HPDE6-E6E7 (cell line): ENCODE data around the gene SCCPDH.

Source experiments
- DNase-seq: peaks from one replicate; pipeline ENCODE4 v3.0.0; 2011; ENCODE audit warnings: missing footprints; ENCODE audit errors: extremely low spot score

Gene SCCPDH

DNA sequence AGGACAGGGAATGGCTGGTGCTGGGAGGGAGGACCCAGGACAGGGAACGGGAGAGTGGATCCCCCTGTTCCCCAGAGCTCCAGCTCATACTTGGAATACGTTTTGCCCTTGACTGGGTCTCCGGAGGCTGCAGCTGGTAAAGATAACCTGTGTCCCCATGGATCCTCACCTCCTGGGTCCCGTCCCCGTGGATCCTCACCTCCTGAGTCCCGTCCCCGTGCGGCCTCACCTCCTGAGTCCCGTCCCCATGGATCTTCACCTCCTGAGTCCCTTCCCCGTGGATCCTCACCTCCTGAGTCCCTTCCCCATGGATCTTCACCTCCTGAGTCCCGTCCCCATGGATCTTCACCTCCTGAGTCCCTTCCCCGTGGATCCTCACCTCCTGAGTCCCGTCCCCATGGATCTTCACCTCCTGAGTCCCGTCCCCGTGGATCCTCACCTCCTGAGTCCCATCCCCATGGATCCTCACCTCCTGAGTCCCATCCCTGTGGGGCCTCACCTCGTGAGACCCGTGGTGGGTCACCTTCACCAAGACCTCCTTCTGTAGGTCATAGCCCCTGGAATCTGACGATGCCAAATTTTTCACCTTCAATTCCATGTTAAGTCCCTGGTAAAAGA is 61.4 kb downstream of the SCCPDH start:
- DNase-seq: no peak

DNA sequence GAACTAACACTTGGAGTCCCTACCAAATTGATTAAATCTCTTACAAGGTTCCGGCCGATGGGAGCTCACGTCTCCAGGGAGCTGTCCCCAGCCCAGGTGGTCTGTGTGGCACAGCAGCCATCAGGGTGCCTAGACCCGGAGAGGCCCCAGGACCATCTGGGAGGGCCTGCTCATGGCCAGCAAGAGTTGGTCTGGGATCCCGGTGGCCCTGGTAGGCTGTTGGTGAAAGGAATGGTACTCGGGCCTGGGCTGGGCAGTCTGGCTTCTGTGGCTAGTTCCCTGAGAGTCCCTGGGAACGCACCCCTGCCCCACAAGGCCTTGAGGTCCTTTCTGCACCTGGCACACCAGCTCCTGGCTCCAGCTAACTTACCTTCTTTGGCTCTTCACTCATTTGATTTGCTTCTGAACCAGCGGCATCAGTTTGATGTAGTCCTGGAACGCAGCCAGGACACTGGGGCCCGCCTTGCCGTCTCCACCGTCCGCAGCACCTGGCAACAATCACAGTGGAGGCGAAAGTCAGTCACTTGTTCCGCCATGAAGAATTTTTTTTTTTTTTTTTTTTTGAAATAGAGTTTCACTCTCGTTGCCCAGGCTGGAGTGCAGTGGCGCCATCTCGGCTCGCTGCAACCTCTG is 62.5 kb downstream of the SCCPDH start:
- DNase-seq: no peak

DNA sequence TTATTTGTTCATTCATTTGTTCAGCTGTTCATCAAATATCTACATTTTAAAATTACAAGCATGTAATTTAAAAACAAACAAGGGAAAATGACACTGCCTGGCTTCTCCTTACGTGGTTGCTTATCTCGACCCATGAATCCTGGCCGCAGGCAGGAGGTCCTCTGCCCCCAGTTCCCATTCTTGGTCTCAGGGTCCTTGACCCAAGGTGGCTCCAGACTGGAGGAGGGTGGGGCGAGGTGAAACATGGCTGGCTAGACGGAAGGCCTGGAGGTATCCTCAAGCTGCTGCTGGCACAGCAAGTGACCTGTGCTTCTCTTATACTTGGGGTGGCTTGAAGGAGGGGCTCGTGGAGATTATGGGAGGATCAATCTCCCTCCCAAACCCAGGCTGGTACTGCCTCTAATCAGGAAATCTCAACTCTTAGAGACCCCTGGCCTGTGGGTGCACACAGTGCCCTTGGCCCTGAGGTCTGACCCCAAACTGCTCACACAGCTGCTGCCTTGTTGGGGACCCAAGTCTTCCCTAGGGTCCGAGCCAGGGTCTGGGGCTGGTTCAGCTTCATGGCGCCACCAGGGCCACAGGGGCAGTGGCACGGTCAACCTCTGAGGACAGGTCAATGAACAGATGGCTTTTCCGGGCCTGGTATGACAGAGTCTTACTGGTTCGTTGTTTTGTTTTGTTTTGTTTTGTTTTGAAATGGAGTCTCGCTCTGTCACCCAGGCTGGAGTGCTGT is 63.7 kb downstream of the SCCPDH start:
- DNase-seq: no peak

DNA sequence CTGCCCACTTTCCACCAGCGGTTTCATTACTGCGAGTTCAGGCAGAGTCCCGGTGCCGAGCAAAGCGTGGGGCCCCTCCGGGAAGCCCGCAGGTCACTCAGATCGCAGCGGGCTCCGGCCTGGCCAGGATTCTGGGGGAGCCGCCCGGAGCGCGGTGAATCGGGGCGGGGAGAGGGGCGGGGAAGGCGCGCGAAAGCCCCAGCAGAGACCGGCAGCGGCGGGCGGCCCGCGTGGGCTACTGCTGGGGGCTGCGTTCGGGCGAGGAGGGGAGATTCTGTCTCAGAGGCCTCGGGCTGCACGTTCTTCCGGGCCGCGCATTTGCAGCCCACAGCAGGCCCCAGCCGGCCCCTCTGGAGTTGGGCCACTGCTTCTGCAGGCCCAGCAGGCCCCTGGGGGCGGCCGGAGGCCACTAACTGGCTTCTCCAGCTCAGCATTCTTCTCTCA is 64.7 kb downstream of the SCCPDH start:
- no peak for DNase-seq

DNA sequence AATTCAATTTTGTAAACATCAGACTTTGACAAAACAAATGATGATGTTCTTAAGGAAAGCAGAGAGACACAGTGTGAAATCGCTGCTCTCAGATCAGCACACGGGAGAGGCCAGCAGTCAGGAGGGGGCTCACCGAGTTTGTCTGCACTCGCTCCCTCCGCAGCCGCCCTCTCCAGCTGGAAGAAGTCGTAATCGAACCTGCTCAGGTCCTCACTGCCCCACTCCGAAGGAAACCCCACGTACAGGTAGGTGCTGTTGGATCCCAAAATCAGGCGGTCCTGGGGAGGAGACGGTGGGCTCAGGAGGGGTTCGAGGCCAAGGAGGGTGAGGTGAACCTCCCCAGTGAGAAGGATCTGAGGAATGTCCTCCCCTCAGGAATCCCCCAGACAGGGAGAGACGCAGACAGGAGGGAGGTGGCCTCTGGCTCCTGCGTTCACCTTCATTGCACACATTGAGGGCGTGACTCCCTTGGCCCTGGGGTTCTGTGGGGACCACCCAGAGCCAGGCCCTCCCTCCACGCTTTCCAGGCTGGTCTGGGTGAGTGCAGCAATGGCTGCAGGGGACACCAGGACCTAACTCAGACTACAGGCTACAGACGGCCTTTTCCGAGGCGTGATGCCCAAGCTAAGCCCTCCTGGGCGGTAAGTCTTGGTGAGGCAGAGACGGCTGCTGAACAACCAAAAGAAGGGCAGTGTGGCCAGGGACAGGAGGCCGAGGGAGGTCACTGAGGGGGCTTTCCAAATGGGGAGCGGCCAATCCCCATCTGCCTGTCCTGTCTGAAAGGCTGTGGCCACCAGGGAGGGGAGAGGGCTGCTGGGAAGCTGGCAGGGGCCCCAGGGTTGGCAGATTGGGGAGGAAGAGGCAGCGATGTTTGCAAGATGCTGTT is 65.5 kb downstream of the SCCPDH start:
- no peak for DNase-seq

DNA sequence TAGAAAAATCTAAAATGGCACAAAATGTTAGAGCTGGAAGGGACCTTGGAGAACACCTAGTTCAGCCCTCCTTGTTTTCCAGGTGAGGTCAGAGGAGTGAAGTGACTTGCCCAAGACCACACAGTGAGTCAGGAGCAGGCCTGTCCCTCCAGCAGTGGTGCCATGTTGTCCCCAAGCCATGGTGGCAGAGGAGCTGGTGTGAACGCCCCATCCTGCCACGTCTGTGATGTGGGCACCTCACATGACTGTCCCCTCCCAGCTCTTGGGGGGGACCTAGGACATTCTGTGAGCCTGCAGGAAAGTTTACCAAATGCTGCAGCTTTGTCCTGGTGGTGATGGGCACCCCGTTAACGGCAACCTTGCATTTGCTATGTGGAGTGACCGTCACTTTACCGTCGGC is 66.2 kb downstream of the SCCPDH start:
- no peak for DNase-seq

DNA sequence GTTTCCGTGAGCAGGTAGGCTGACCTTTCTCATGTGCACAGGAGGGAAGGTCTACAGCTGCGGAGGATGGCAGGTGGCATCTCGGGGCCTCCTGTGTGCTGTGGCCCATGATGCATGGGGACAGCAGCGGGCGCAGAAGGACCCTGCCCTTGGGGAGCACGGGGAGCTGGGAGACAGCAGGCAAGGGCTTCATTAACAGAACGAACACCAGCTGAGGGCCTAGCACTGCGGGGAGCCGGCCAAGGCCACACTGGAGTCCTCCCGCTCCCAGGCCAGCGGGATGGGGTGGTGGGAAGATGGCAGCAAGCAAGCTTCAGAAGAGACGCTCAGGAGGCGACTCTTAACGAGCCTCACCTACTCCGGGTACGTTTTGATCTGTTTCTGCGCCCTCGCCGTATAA is 66.6 kb downstream of the SCCPDH start:
- DNase-seq: no peak

DNA sequence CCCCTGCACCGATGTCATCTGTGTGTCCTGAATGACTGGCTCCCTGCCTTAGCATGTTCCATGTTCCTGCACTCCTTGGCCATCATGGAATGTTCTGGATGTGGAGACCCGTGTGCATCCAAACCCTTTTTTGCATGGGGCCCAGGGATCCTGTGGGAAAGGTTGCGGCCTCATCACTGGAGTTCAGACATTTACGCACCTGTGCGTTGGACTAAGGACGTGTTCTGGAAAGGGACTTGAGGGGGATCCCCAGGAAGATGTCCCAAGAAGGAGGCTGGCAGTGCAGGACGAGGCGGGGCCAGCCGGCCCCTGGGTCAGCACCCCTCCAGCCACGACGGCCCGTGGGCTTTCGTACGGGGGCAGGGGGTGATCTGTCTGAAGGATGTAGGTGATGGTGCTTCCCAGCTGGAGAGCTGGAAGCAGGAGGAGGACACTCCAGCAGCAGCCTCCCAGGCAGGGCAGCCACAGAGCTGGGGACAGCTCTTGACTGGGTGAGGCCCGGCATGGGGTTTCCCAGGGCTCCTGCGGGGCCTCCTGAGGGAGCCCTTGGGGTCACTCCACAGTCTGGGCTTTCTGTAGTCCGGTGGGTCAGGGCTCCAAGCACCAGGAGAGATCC is 67.2 kb downstream of the SCCPDH start:
- DNase-seq: no peak

DNA sequence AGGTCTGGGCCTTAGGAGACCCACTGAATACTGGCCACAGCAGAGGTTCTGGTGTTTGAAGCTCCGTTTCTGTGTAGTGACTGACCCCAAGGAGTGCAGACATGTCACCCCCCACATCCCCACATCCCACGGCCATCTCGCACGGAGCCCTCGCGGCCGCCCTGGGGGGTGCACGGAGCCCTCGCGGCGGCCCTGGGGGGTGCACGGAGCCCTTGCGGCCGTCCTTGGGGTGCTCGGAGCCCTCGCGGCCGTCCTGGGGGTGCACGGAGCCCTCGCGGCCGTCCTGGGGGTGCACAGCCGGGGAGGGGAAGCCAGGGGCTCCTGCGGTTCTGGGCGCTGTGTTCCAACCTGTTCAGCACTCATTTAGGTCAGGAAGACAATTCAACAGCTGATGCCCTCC is 68.4 kb downstream of the SCCPDH start:
- DNase-seq: no peak

DNA sequence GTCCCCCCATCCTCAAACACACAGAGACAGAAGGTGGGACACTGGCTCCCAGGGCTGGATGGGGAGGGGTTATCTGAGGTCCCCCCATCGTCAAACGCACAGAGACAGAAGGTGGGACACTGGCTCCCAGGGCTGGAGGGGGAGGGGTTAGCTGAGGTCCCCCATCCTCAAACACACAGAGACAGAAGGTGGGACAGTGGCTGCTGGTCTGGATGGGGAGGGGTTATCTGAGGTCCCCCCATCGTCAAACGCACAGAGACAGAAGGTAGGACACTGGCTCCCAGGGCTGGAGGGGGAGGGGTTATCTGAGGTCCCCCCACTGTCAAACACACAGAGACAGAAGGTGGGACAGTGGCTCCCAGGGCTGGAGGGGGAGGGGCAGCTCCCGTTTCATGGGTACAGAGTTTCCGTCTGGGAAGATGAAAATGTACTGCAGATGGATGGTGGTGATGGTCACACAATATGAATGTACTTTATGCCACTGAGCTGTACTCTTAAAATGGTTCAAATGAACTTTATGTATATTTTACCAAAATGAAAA is 69.2 kb downstream of the SCCPDH start:
- DNase-seq: no peak

DNA sequence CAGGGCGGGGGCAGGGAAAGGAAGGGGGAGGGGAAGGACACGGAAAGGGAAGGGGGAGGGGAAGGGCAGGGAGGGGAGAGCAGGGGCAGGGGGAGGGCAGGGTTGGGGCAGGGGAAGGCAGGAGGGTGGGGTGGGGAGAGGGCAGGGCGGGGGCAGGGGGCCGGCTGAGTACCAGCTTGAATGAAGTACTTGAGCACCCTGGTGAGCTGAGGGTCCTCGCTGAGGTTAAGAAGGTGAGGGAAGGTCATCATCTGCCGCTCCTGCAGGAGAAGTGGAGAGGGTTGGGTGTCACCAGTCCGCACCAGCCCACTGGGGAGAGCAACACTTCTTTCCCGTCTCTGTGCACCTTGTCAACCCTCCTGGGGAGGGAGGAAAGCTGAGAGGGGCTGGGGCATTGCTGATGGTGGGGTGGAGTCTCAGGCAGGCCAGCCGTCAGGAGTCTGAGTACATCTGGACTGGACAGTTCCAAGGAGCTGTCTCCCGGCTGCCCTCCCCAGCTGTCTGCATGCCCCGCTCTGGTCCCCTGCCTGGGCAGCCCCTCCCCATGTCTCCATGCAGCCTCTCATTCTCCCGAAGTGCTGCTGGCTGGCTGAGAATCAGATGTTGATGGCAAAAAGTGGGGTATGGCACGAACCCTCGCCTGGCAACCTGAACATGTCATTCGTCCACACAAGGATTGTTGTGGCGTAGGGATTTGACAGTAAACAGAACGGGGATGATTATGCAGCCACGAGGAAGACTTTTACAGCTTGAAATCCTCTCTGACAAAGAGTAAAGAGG is 70.0 kb downstream of the SCCPDH start:
- DNase-seq: no peak

DNA sequence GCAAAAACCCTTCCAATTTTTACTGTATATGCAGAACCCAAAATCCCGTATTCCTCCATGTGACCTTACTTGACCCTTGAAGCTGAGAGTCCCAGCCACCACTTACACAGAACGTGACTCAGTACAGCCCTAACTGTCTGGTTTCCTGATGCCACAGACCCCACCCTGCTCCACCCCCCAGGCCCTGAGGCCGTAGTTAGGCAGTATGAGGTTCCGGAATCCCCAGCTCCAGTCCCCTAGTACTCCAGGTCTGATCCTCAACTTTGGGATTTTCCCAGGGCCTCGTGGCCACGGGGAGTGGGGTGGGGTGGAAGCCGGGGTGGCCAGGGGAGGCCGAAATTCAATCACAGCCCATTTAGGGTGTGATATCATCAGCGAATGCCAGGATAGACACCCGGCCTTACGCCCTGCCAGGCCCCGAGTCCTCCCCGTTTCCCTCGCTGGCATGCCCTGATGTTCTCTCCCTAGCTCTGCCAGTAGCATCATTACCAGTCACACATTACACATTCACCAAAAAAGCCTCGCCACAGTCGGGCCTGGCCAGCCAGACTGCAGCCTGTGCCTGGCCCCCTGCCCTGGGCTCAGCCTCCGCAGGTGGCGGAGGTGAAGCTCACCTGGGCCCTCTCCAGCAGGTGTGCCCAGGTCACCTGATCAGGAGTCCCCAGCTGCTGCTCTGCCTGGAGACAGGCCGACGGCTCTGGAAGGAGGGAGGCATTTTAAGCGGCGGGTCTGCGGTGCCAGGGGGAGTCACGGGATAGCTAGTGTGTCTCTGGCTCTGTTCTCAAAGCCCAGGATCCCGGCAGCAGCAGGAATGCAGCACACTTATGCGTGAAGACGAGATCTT is 70.8 kb downstream of the SCCPDH start:
- DNase-seq: peak; percentile 41

DNA sequence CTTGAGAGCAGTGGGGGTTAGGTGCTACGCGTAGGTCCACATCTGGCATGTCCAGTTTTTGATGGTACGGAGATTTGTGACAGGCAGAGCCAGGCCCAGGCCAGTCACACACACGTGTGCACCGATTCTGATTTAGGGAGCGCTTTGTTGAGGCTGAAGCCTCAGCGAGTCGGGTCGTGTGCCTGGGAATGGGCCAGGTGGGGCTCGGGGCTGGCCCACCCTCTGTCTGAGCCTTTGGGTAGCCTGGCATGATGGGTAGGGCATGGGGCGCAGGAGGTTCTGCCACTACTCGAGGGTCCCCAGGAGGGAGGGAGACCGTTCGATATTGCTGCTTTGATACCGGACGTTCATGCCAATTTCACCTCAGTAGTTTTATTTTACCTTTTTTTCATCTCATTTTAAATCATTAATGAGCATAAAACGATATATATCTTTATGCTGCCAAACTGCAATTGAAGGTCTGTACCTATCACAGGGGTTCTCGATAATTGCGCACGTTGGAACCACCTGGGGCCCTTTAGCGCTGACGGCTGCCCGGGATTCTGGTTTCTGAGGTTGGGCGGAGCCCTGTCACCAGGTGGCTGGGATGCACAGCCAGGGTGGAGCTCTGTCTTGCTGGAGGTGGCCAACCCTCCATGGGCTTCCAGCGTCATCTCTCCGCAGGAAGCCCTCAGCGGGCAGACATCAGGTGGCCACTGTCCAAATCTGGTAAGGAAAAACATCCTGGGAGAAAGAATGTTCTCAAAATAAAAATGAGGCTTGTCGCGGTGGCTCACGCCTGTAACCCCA is 71.9 kb downstream of the SCCPDH start:
- no peak for DNase-seq

DNA sequence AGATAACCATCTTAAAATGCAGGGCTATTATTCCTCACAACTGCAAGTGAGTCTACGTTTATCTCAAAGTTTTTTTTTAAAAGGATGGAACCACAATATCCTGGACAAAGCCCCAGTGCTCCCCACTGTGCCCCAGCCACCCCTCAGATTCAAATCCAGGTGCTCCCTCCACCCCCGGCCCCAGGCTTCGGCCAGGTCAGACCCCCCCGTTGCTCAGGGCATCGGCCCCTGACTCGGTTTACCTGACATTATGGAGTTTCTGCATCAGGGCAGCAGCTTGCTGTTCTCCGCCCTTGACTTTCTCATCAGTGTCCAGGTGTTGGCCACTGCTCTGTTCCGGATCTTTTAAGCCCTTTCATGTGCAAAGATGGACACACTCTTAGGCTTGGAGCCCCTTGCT is 72.9 kb downstream of the SCCPDH start:
- DNase-seq: no peak

DNA sequence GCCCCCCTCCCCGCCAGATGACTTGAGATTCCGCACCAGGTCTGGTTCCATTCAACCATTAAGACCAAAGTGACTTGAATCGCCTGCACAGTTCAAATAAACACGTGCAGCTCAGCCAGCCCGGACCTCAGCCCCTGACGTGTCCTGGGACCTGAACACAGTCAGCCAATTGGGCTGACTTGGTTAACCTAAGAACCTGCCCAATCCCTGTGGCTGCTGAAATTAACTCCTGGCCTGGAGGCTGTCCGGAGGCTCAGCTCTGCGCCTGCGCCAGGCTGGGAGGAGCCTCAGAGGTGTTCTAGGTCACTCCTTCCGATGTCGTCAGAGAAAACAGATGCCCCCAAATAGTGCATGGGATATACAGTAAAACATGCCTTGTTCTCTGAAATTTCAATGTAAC is 73.4 kb downstream of the SCCPDH start:
- no peak for DNase-seq

DNA sequence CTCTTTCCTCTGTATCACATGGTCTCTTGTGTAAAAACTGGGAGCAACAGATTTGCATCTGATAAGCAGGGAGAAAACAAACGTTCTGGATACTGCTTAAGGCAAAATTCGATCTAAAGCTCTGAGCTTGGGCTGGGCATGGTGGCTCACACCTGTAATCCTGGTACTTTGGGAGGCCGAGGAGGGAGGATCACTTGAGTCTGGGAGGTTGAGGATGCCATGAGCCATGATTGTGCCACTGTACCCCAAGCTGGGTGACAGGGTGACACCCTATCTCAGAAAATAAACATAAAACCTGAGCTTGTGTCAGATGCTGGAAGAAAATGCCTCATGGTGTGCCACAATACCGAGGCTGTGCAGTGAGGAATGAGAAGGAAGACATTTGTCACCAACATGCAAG is 73.9 kb downstream of the SCCPDH start:
- no peak for DNase-seq

DNA sequence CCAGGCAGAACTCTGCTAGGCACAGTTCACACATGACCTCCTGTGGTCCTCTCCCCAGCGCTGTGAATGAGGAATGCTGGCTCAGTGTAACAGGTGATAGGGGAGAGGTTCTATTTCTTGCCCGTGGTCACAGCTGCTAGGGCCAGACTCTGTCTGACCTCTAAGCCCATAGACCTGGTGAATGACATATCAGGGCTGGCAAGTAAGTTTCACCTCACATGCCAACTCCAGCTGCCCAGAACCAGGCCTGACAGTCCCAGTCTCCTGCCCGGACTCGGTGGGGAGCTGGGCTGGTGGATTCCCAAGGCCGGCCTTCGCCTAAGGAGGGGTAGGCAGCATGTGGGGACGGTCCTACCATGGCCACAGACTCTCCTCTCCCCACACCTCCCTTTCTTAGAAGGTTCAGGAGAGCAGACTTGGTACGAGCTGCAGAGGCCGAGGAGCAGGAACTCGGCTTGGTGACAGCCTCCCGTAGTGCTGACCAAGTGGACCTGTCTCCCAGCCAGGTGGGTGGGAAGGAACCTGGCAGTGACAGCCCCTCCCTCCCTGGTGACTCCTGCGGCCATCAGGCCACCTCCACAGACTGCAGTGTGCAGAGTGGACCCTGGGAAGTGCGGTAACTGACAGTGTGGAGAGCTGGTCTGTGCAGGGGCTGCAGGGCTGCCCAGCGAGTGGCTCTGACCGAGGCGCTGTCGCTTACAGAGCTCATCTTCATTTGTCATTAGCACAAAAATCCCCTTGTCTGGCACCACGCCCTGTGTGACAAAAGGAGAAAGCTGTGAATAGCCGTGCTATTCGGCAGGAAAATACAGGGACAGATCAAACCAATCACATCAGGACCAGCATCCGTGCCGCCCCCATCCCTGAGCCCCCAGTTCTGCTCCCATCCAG is 74.6 kb downstream of the SCCPDH start:
- no peak for DNase-seq

DNA sequence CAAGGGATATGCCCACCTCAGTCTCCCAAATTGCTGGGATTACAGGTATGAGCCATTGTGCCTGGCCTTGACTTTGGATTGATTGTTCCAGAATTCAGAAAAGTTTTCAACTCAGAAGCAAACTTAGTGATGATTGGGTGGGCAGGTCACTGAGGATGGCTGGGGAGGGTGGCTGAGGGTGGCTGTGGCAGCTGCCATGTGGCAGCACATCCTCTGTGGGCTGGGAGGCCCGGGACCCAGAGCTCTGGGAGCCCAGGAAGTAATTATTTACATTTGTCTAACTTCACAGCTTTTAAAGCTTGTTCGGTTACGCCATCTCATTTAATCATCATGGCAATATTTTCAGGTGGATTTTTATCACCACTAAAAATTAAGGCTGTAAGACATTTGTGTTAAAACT is 76.1 kb downstream of the SCCPDH start:
- DNase-seq: no peak
